Stomach smooth muscle (tissue), 2 donors: ENCODE results near the gene ACD.
A peak's percentile ranks its signal among the peaks of the same experiment; 100 is the strongest.

Experiments used
- H3K27ac ChIP-seq: one replicate; pipeline ENCODE4 v1.7.0; 2013; ENCODE audit warnings: mild to moderate bottlenecking, low read length, inconsistent platforms
- H3K27me3 ChIP-seq, 2 donors: one replicate each; pipeline ENCODE4 v1.7.0; 2013; ENCODE audit warnings: low read length in 2 of 2; ENCODE audit not compliant: insufficient read depth in 2 of 2, control insufficient read depth in 1 of 2
- H3K36me3 ChIP-seq, 2 donors: one replicate each; pipeline ENCODE4 v1.7.0; 2013; ENCODE audit warnings: low read length in 2 of 2; ENCODE audit not compliant: control insufficient read depth in 2 of 2, insufficient read depth in 2 of 2
- H3K4me1 ChIP-seq: one replicate; pipeline ENCODE4 v1.7.0; 2013; ENCODE audit warnings: low read length; ENCODE audit not compliant: control insufficient read depth, insufficient read depth
- H3K4me3 ChIP-seq, 2 donors: one replicate each; pipeline ENCODE4 v1.7.0; 2013; ENCODE audit warnings: low read length in 2 of 2
- H3K9ac ChIP-seq, 2 donors: one replicate each; pipeline ENCODE4 v1.7.0; 2013; ENCODE audit warnings: low read length in 2 of 2, mild to moderate bottlenecking in 1 of 2
- H3K9me3 ChIP-seq, 2 donors: one replicate each; pipeline ENCODE4 v1.7.0; 2013; ENCODE audit warnings: low read length in 2 of 2; ENCODE audit not compliant: control insufficient read depth in 2 of 2
- donor health status: healthy.
- donor health status: Pancreatic carcinoma.

ACD gene

DNA sequence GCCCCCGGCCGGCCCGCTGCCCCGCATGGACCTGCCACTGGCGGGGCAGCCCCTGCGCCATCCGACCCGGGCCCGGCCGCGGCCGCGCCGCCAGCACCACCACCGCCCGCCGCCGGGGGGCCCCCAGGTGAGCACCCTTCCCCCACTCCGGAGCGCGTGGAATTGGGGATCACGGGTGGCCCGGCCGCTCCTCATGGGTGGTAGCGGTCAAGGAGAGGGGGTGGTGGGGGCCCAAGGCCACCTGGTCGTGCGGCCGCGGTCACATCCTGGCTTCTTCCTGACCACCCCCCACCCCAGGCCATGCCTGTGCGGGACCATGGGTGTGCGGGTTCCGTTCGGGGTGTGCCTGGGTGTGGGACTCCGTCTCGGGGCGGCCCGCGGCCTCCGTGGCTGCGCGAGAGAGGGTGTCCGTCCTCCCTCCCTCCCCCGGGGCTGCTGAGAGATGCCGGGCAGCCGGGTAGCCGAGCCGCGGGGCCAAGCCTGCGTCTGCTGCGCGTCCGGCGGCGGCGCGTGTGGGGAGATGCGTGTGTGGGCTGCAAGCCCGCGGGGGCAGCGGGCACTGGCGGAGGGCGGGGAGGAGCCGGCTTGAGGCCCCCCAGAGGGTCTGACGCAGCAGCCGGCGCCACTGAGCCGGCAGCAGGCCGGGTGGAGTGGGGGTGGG is 6.8 kb downstream of the ACD start:
- H3K4me1 ChIP-seq, result peaks cover 16% of the 10 kb centered on the region
- no peaks in the 10 kb centered on the region for H3K9me3 ChIP-seq
- no peak overlapping the region for H3K27ac ChIP-seq
- H3K27me3 ChIP-seq, result peaks cover 37 to 59% of the 10 kb centered on the region in 2 donors
- peak overlapping the region in 1 of 2 donors; percentile 64 for H3K4me3 ChIP-seq
- H3K9ac ChIP-seq, result no peak overlapping the region
- peaks cover 0 to 2% of the 10 kb centered on the region in 2 donors for H3K36me3 ChIP-seq

DNA sequence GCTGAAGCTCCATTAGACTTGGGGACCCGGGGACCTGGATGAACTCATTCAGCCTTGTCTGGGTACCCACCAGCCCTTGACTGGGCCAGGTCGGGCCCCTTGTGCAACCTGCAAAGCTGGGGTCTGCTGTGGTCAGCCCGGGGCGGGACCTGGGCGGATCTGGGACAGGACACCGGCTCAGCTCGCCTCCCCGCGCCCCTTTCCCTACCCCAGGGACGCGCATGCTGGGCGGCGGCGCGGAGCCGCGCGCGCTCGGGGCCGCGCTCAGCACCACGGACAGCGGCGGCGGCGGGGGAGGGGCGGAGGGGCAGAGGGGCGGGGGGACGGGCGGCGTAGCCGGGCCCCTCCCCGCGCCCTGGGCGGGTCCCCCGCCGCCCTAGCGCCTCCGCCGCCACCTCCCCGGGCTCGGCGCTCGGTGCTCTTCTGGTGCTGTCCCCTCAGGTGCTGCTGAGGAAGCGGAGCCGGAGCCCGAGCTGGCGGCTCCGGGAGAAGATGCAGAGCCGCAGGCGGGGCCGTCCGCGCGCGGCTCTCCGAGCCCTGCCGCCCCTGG is 7.4 kb downstream of the ACD start:
- Histone ChIP-seq H3K9me3 (no peaks in the 10 kb centered on the region), H3K4me3 (peak overlapping the region in 1 of 2 donors; percentile 40), H3K27me3 (peaks cover 39 to 65% of the 10 kb centered on the region in 2 donors), H3K4me1 (peaks cover 13% of the 10 kb centered on the region), H3K36me3 (no peaks in the 10 kb centered on the region), H3K27ac (no peak overlapping the region), H3K9ac (no peak overlapping the region)

DNA sequence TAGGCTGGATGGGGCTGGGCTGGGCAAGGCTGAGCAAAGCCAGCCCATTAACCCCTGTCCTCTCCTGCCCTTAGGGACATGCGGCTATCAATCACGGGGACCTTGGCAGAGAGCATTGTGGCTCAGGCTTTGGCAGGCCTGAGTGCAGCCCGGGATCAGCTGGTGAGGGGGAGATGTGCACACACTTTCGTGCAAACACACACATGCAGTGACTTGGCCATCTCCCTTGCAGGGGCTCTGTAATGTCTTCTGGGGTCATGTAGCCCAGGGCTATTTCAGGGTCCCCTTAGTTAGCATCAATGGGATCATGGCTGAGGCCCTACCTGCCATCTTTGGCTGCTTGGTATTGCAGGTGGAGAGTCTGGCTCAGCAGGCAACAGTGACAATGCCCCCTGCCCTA is 8.2 kb downstream of the ACD start:
- H3K4me3 ChIP-seq, result no peak overlapping the region
- no peak overlapping the region for H3K27ac ChIP-seq
- no peaks in the 10 kb centered on the region for H3K9me3 ChIP-seq
- peaks cover 41 to 66% of the 10 kb centered on the region in 2 donors for H3K27me3 ChIP-seq
- H3K4me1 ChIP-seq, result peaks cover 13% of the 10 kb centered on the region
- H3K9ac ChIP-seq, result no peak overlapping the region
- H3K36me3 ChIP-seq, result no peaks in the 10 kb centered on the region

DNA sequence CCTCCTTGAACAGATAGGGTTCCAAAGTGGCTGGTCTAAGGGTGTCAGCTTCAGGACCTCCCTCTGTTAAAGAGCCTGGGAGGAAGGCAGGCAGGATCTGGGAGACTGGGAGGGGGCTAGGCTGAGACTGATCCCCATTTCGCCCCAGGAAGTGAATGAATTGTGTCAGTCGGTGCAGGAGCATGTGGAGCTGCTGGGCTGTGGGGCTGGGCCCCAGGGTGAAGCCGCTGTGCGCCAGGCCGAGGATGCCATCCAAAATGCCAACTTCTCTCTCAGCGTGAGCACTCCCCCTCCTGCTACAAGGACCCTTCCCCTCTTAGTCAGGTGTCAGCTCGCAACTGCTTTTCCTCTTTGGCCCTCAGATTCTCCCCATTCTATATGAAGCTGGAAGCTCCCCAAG is 9.0 kb downstream of the ACD start:
- H3K9ac ChIP-seq, result no peak overlapping the region
- H3K9me3 ChIP-seq, result no peaks in the 10 kb centered on the region
- no peaks in the 10 kb centered on the region for H3K36me3 ChIP-seq
- no peak overlapping the region for H3K4me3 ChIP-seq
- H3K27ac ChIP-seq, result no peak overlapping the region
- peaks cover 13% of the 10 kb centered on the region for H3K4me1 ChIP-seq
- H3K27me3 ChIP-seq, result peaks cover 44 to 68% of the 10 kb centered on the region in 2 donors

DNA sequence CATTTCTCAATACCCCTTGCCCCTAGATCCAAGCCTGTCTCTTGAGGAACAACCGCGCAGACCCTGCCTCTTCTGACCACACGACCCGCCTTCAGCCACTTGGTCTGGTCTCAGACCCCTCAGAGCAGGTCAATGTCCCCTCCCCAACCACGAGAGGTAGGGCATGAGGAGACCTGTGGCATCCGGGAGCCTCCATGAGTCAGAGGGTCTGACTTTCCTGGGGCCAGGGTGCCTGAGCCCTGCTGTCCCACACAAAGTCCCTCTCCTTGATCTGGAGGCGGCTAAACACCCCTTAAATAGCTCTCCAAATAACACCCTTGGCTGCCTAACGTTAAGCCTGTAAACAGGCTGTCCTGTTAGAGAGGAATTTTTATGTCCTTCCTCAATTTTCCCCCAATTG is 10.0 kb downstream of the ACD start:
- H3K4me3 ChIP-seq, result no peak overlapping the region
- H3K9ac ChIP-seq, result no peak overlapping the region
- H3K27ac ChIP-seq, result no peak overlapping the region
- H3K9me3 ChIP-seq, result no peaks in the 10 kb centered on the region
- H3K27me3 ChIP-seq, result peaks cover 48 to 76% of the 10 kb centered on the region in 2 donors
- H3K4me1 ChIP-seq, result peaks cover 16% of the 10 kb centered on the region
- no peaks in the 10 kb centered on the region for H3K36me3 ChIP-seq

DNA sequence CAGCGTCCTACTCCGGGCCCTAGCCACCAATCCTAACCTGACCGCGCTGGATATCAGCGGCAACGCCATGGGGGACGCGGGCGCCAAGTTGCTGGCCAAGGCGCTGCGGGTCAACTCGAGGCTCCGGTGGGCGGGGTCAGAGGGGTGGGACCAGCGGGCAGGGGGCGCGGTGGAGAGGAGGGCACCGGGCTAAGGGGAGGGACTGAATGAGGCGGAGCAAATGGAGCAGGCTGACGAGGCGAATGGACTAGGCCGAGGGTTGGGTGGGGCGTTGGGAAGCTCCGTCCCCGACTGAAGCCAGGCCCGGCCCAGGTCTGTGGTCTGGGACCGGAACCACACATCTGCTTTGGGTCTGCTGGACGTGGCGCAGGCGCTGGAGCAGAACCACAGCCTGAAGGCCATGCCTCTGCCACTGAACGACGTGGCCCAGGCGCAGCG is 10.5 kb downstream of the ACD start:
- Histone ChIP-seq H3K4me3 (no peak overlapping the region), H3K27me3 (peaks cover 45 to 72% of the 10 kb centered on the region in 2 donors), H3K4me1 (peaks cover 17% of the 10 kb centered on the region), H3K9ac (no peak overlapping the region), H3K27ac (no peak overlapping the region), H3K36me3 (no peaks in the 10 kb centered on the region), H3K9me3 (no peaks in the 10 kb centered on the region)

DNA sequence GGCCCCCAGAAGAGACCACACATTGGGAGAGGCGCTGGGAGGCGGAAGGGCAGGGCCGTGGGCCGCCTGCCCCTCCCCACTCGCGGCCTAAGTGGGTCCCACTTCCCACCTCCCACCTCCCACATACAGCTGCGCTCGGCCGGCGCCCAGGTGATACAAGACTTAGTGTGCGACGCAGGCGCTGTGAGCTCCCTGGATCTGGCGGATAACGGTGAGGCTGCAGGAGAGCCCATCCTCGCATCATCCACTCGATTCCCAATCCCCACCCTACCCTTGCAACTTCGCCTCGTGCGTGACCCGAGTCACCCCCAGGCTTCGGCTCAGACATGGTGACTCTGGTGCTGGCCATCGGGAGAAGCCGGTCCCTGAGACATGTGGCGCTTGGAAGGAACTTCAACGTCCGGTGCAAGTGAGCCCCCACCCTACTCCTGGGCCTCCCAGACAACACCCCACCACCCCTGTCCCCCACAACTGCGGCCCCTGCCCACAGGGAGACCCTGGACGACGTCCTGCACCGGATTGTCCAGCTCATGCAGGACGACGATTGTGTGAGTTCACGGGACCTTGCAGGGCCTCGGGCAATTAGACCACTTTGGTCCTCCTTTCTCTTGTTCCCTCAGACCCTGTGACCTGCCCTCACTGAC is 11.2 kb downstream of the ACD start:
- Histone ChIP-seq H3K9me3 (no peaks in the 10 kb centered on the region), H3K27ac (no peak overlapping the region), H3K36me3 (no peaks in the 10 kb centered on the region), H3K27me3 (peaks cover 41 to 66% of the 10 kb centered on the region in 2 donors), H3K9ac (no peak overlapping the region), H3K4me1 (peaks cover 17% of the 10 kb centered on the region), H3K4me3 (no peak overlapping the region)

DNA sequence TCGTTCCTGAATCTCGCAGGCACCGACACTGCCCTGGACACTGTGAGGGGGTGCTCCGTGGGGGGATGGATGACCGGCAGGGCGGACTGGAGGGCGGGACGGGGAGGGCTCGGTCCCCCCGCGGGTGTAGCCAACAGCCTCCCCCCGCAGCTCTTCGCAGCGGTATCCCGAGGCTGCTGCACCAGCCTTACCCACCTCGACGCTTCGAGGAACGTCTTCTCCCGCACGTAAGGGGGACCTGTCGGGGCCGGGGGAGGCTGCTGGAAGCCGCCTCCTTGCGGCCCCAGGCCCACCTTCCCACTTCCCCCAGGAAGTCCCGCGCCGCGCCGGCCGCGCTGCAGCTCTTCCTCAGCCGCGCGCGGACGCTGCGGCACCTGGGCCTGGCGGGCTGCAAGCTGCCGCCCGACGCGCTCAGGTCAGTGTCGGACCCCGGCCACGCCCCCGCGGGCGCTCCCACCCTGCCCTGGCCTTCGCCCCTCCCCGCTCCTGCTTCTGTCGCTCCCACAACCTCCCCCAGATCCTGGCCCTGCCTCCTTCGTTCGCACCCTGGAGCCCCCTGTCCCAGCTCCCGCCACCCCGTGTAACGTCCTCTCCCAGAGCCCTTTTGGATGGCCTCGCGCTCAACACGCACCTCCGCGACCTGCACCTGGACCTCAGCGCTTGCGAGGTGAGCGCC is 11.8 kb downstream of the ACD start:
- Histone ChIP-seq H3K36me3 (no peaks in the 10 kb centered on the region), H3K4me3 (no peak overlapping the region), H3K27me3 (peaks cover 41 to 60% of the 10 kb centered on the region in 2 donors), H3K9ac (no peak overlapping the region), H3K4me1 (peaks cover 14% of the 10 kb centered on the region), H3K9me3 (no peaks in the 10 kb centered on the region), H3K27ac (no peak overlapping the region)

DNA sequence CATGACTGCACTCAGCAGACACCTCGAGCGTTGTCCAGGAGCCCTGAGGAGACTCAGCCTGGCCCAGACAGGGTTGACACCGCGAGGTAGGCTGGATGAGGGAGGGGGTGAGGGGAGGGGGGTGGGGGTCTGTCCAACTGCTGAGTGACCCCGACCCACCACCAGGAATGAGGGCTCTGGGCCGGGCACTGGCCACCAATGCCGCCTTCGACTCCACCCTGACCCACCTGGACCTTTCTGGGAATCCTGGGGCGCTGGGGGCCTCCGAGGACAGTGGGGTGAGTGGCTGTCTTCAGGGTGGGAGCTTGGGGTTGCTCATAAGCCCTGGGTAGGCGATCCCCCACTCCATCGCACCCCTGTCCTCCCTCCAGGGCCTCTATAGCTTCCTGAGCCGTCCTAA is 12.4 kb downstream of the ACD start:
- H3K27ac ChIP-seq, result no peak overlapping the region
- peaks cover 13% of the 10 kb centered on the region for H3K4me1 ChIP-seq
- no peak overlapping the region for H3K4me3 ChIP-seq
- no peaks in the 10 kb centered on the region for H3K9me3 ChIP-seq
- H3K9ac ChIP-seq, result no peak overlapping the region
- H3K27me3 ChIP-seq, result peaks cover 41 to 58% of the 10 kb centered on the region in 2 donors
- H3K36me3 ChIP-seq, result no peaks in the 10 kb centered on the region

DNA sequence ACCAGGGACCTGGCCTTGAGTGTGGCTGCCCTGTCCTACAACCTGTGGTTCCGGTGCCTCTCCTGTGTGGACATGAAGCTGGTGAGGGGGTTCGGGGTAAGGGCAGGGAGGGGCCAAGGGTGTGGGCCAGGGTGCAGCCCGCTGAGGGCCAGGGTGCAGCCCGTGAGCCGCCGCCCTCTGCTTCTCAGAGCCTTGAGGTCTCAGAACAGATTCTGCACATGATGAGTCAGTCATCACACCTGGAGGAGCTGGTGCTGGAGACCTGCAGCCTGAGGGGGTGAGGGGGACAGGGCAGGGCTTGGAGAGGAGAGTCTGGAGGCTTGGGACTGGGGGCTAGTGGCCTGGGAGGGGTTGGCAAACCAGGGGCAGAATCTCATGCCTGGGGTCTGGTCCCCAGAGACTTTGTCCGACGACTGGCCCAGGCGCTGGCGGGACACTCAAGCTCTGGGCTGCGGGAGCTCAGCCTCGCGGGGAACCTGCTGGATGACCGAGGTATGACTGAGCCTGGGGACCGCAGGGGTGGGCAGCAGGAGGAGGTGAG is 12.9 kb downstream of the ACD start:
- Histone ChIP-seq H3K9me3 (no peaks in the 10 kb centered on the region), H3K4me3 (no peak overlapping the region), H3K27me3 (peaks cover 38 to 54% of the 10 kb centered on the region in 2 donors), H3K9ac (no peak overlapping the region), H3K36me3 (no peaks in the 10 kb centered on the region), H3K4me1 (peaks cover 12% of the 10 kb centered on the region), H3K27ac (no peak overlapping the region)
